Measurements from ENCODE around the gene LRRC28. TPM values are rescaled to one million over a fixed set of nuclear protein-coding genes. Genes with fewer than 3 reads are reported as not detected.

The LRRC28 gene
- total RNA-seq, 2 donors from 2014 or later: 18.5 to 26.0 TPM

DNA sequence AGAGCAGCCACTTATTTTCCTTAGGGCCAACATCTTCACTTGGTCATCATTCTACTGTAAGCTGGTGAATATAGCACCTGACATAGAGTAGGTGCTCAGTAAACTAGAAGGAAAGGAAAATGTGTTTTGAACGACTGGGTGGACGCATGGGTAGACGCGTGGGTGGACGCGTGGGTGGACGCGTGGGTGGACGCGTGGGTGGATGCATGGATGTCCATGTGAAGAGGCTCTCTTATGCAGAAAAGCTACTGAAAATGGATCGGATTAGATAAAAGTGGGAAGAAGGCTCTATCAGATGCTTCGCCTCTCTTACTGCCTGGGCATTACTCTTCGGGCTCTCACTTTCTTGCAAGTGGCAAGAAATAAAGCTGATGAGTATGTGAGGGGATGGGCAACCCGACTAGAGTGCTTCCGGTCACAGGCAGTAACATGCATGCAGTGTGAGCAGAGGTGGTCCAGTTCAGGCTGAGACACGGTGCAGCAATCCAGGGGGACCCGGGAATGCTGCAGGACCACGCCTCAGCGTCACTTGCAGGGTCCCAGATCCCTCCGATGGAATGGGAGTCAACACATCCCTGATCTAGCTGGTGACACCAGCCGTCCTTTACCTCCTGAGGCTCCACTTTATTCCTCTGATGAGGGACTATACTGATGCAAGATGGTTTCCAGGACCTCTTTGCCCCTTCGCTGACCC is 176.5 kb downstream of the LRRC28 start:
- Mint-ChIP-seq H3K27me3 (peaks cover 3% of the 10 kb centered on the region), H3K4me1 (peaks cover 4% of the 10 kb centered on the region), H3K27ac (peak overlapping the region; percentile 7), H3K9me3 (no peaks in the 10 kb centered on the region), H3K36me3 (ENCODE audit: low read depth) (no peaks in the 10 kb centered on the region), H3K4me3 (no peak overlapping the region)
- ATAC-seq (replicated peaks): no peak

GRCh38 chr15:99429681-99430081 is 178.4 kb downstream of the LRRC28 start:
- no peaks in the 10 kb centered on the region for H3K9me3 Mint-ChIP-seq
- H3K36me3 Mint-ChIP-seq (ENCODE audit: low read depth): no peaks in the 10 kb centered on the region
- H3K27me3 Mint-ChIP-seq: peaks cover 3% of the 10 kb centered on the region
- ATAC-seq (replicated peaks): no peak
- no peak overlapping the region for H3K27ac Mint-ChIP-seq
- H3K4me3 Mint-ChIP-seq: no peak overlapping the region
- peaks cover 4% of the 10 kb centered on the region for H3K4me1 Mint-ChIP-seq

- H3K9me3 Mint-ChIP-seq: no peaks in the 10 kb centered on the region
- no peaks in the 10 kb centered on the region for H3K36me3 Mint-ChIP-seq (ENCODE audit: low read depth)
- H3K27ac Mint-ChIP-seq: no peak overlapping the region
- H3K4me1 Mint-ChIP-seq: no peaks in the 10 kb centered on the region
- no peak for ATAC-seq (replicated peaks)
- H3K4me3 Mint-ChIP-seq: no peak overlapping the region
- peaks cover 3% of the 10 kb centered on the region for H3K27me3 Mint-ChIP-seq
Observed at GRCh38 chr15:99430881-99431401, 179.7 kb downstream of the LRRC28 start.

DNA sequence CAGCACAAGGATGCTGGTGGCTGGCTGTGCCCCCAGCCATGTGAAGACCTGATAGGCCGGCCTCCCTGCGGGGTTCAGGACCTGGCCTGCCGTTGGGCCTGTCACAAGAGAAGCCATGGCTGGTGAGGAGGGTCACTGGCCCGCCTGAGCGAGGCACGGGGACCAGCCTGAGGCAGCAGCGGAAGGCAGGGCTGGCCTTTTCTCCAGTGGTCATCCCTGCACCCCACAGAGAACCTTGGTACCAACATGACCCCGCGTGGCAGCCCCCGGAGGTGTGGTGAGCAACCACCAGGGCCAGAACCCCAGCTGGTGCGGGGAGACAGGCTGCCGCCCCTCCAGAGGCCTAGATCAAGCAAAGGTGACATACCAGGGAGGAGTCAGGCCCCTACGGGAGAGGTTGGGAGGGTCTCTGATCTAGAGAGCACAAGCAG is 180.4 kb downstream of the LRRC28 start:
- Mint-ChIP-seq H3K27me3 (peaks cover 1% of the 10 kb centered on the region), H3K4me1 (no peaks in the 10 kb centered on the region), H3K4me3 (no peak overlapping the region), H3K36me3 (ENCODE audit: low read depth) (no peaks in the 10 kb centered on the region), H3K9me3 (no peaks in the 10 kb centered on the region), H3K27ac (no peak overlapping the region)
- no peak for ATAC-seq (replicated peaks)

DNA sequence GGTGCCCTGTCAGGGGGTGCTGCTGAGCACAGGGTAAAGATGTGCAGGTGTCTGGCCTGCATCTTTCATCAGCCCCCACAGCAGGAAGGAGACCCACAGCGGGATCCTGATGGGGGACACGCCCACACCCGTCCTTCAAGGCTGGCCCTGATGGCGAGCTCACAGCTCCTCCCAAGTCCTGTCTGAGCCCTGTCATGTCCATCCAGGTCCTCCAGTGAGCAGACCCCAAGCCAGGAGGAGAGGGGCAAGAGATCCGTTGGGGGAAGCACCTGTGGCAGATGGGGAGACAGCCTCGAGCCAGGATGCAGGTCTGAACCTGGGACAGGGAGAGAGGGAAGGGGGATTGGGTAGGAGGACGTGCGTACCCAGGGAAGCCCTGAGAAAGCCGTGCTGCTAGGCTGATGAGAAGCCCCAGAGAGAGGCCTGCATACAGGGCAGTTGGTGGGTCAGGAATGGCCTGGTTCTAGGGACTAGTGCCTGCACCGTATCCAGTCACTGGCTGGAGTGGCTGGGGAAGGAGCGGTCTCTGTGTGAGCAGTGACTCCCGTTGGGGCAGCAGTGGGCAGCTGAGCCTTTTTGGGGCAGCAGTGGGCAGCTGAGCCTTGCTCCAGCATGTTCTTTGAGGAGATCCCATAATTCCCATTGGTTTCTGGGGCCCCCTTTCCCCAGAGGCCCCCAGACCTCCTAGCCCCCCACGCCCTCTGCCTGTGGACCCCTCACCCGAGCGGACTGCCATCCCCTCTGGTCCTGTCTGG is 181.2 kb downstream of the LRRC28 start:
- Mint-ChIP-seq H3K27me3 (no peaks in the 10 kb centered on the region), H3K4me1 (no peaks in the 10 kb centered on the region), H3K36me3 (ENCODE audit: low read depth) (no peaks in the 10 kb centered on the region), H3K27ac (no peak overlapping the region), H3K4me3 (no peak overlapping the region), H3K9me3 (no peaks in the 10 kb centered on the region)
- ATAC-seq (replicated peaks): no peak

GRCh38 chr15:99433026-99433756 is 181.9 kb downstream of the LRRC28 start:
- H3K27me3 Mint-ChIP-seq: no peaks in the 10 kb centered on the region
- no peak overlapping the region for H3K27ac Mint-ChIP-seq
- no peak for ATAC-seq (replicated peaks)
- no peak overlapping the region for H3K4me3 Mint-ChIP-seq
- no peaks in the 10 kb centered on the region for H3K4me1 Mint-ChIP-seq
- no peaks in the 10 kb centered on the region for H3K36me3 Mint-ChIP-seq (ENCODE audit: low read depth)
- no peaks in the 10 kb centered on the region for H3K9me3 Mint-ChIP-seq

GRCh38 chr15:99433757-99434450 is 182.6 kb downstream of the LRRC28 start:
- Mint-ChIP-seq H3K36me3 (ENCODE audit: low read depth) (no peaks in the 10 kb centered on the region), H3K4me3 (no peak overlapping the region), H3K27ac (no peak overlapping the region), H3K9me3 (no peaks in the 10 kb centered on the region), H3K4me1 (no peaks in the 10 kb centered on the region), H3K27me3 (no peaks in the 10 kb centered on the region)
- no peak for ATAC-seq (replicated peaks)

DNA sequence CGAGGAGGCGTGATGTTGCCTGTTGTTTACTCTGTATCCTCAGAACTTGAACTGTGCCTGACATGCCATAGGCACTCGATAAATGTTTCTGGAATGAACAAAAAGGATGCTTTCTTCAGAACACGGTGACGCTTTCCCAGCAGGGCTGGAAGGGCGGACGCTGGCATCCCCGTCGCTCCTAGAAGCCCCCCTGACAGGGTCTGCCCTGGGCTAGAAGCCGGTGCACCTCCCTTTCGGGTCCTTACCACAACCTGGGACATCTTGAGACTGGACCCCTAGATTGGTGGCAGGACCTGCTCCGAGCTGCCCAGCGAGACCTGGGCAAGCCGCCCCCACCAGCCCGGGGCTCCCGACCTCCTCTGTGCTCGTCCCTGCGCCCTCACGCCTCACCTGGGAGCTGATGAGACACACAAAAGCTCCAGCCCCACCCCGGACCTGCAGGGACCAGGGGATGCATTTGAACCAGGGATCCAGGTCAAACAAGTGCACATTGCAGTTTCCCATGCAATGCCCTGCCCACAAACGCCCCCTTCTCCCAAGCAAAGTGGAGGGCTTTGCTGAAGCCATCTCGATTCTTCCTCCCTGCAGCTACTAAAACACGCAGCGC is 183.3 kb downstream of the LRRC28 start:
- no peaks in the 10 kb centered on the region for H3K27me3 Mint-ChIP-seq
- no peak for ATAC-seq (replicated peaks)
- H3K9me3 Mint-ChIP-seq: no peaks in the 10 kb centered on the region
- no peaks in the 10 kb centered on the region for H3K36me3 Mint-ChIP-seq (ENCODE audit: low read depth)
- H3K4me1 Mint-ChIP-seq: no peaks in the 10 kb centered on the region
- no peak overlapping the region for H3K27ac Mint-ChIP-seq
- no peak overlapping the region for H3K4me3 Mint-ChIP-seq

DNA sequence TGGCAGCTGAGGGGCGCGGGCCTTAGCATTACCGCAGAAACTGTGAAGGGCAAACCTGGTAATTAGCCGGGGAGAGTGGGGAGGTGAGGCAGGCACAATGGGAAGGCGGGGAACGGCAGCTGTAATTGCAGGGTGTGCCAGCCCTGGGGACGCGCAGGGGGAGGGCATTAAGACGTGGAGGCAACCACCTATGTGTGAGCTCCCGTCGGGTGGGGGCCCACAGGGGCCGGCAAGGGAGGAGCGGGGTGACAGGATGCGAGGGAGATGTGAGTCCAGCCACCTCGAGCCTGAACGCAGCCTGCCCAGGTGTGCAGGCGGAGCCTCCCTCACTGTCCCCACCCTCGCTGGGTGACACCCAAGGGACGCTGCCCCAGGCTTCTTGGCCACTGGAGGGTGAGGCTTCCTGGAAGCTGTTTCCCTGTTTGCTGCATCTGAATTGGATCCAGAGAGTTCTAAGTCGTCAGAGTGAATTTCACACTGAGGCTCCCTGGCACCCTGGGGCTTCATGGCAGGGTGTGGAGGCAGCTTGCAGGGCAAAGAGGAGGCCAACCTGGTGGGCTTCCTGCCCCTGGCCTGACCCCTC is 183.9 kb downstream of the LRRC28 start:
- ATAC-seq (replicated peaks): no peak
- no peaks in the 10 kb centered on the region for H3K4me1 Mint-ChIP-seq

GRCh38 chr15:99435877-99436541 is 184.7 kb downstream of the LRRC28 start:
- no peaks in the 10 kb centered on the region for H3K36me3 Mint-ChIP-seq (ENCODE audit: low read depth)
- H3K9me3 Mint-ChIP-seq: no peaks in the 10 kb centered on the region
- no peak for ATAC-seq (replicated peaks)
- no peak overlapping the region for H3K4me3 Mint-ChIP-seq
- no peak overlapping the region for H3K27ac Mint-ChIP-seq
- no peaks in the 10 kb centered on the region for H3K27me3 Mint-ChIP-seq
- H3K4me1 Mint-ChIP-seq: no peaks in the 10 kb centered on the region

More for the DNA sequence above, 183.9 kb downstream of the LRRC28 start:
- H3K4me3 Mint-ChIP-seq: no peak overlapping the region
- H3K36me3 Mint-ChIP-seq (ENCODE audit: low read depth): no peaks in the 10 kb centered on the region
- no peaks in the 10 kb centered on the region for H3K9me3 Mint-ChIP-seq
- no peak overlapping the region for H3K27ac Mint-ChIP-seq
- no peaks in the 10 kb centered on the region for H3K27me3 Mint-ChIP-seq

GRCh38 chr15:99436542-99437314 is 185.4 kb downstream of the LRRC28 start:
- Mint-ChIP-seq H3K9me3 (no peaks in the 10 kb centered on the region), H3K36me3 (ENCODE audit: low read depth) (no peaks in the 10 kb centered on the region), H3K27ac (no peak overlapping the region), H3K27me3 (no peaks in the 10 kb centered on the region), H3K4me3 (no peak overlapping the region), H3K4me1 (no peaks in the 10 kb centered on the region)
- ATAC-seq (replicated peaks): no peak

DNA sequence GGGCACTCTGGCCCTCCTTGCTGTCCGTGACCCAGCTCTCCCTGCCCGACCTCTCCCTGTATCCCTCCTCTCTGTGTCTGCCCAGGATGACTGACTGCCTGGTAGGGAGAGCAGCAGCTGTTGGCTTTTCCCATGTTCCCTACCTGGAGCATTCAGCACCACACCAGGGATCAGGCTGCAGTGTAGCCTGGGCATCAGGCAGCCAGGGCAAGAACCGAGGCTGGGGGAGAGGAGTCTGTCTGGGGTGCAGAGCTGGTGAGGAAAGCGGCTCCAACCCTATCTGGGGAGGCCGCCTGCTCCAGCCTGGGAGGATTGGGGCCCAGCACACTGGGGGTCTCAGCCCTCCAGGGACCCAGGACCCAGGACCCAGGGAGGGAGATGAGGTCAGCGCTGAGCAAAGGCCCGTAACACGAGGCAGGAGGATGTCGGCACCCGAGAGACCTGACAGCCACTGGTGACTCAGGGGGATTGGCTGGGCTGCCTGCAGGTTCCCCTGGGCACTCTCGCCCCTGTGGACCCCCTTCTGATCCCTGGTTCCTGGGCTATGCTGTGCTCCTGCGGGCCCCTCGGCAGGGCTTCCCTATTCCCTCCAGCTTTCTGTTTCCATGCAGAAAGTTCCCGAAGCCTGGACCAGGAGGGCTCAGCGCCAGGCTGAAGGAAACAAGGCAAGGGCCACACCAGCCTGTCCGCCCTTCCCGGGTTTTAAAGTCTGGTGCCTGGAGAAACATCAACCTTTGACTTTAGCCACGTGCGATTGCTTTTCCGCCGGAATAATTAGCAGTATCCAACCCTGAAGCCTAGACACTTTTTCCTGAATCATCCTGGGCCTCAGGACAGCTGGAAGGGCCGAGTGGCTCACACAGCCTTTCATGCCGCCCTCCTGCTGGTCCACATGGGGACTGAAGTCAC is 186.3 kb downstream of the LRRC28 start:
- H3K9me3 Mint-ChIP-seq: no peaks in the 10 kb centered on the region
- H3K4me1 Mint-ChIP-seq: peaks cover 6% of the 10 kb centered on the region
- no peaks in the 10 kb centered on the region for H3K27me3 Mint-ChIP-seq
- no peak overlapping the region for H3K4me3 Mint-ChIP-seq
- no peak overlapping the region for H3K27ac Mint-ChIP-seq
- H3K36me3 Mint-ChIP-seq (ENCODE audit: low read depth): no peaks in the 10 kb centered on the region
- no peak for ATAC-seq (replicated peaks)
